Right ventricle myocardium inferior (tissue), 1 donor: ENCODE results near the gene MTFP1. TPM values are rescaled to one million over a fixed set of nuclear protein-coding genes. Genes with fewer than 3 reads are reported as not detected.
"Not testable (repeated sequence)": the region's sequence is repeated elsewhere in the genome, so short reads cannot be mapped to it uniquely, and the experiment has no call there.

Experiments used
- ATAC-seq: fragments of 200-7000 bp; cut with Tn5 transposase; one replicate; pipeline ENCODE4 v1.9.1; 2020; ENCODE audit warnings: mild to moderate bottlenecking, moderate library complexity
- DNase-seq: peaks from one replicate; pipeline ENCODE4 v3.0.0; 2021; ENCODE audit errors: missing footprints
- intact Hi-C: fragments of 100-400 bp; cut with DNase I; formaldehyde crosslinking; loops from one replicate; pipeline ENCODE4 v1.11.0; 2022
- total RNA-seq: library from RNA; stranded (reverse); fragmentation: NEBNext Ultra II Directional; extraction: Animal tissue kit (Norgen Biotek cat#: 25700); gene quantifications from one replicate; pipeline ENCODE4 v1.2.1, GENCODE V29; 2021
- donor health status: DM: no; HTN: yes; CAD: no; lungs with severe emphysema.

The MTFP1 gene
- total RNA-seq, 1 donor from 2014 or later, result 18.2 TPM

GRCh38 chr22:30398685-30399680 lies 26.6 kb upstream of the MTFP1 start:
- no peak for ATAC-seq
- intact Hi-C loops, result loop anchor here (10.0 kb wide), 1 partner anchor 356 kb away; no protein-coding TSS in a partner anchor
- DNase-seq, result no peak

GRCh38 chr22:30399718-30400117 lies 25.9 kb upstream of the MTFP1 start:
- intact Hi-C loops, result loop anchor here (10.0 kb wide), 1 partner anchor 355 kb away; no protein-coding TSS in a partner anchor
- DNase-seq, result no peak
- no peak for ATAC-seq

DNA sequence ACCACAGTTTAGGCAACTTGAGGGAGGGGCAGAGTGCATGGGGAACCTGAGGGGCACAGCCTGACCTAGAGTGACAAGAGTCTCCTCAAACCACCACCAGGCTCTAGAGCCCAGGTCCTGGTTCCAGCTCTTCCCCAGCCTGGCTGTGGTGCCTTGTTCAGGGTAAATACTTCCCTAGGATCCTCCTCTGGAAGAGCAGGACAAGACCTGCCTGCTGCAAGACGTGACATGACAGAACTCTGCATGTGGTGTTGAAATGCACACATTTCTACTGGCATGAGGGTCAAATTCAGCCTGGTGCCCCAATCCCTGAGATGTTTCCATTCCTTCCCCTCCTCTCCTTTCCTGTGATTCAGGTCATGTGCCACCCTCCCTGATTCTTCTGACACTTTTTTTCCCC lies 25.4 kb upstream of the MTFP1 start:
- intact Hi-C loops, result no loop called here
- DNase-seq (no peak), ATAC-seq (no peak)

DNA sequence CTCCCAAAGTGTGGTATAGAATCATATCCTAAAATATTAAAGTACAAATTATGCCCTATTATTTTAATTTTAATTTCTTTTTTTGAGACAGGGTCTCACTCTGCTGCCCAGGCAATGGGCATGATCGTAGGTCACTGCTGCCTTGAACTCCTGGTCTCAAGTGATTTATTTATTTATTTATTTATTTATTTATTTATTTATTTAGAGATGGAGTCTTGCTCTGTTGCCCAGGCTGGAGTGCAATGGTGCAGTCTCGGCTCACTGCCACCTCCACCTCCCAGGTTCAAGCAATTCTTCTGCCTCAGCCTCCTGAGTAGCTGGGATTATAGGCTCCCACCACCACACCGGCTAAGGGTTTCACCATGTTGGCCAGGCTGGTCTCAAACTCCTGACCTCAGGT lies 24.5 kb upstream of the MTFP1 start:
- ATAC-seq, intact Hi-C loops, DNase-seq: not testable (repeated sequence)

DNA sequence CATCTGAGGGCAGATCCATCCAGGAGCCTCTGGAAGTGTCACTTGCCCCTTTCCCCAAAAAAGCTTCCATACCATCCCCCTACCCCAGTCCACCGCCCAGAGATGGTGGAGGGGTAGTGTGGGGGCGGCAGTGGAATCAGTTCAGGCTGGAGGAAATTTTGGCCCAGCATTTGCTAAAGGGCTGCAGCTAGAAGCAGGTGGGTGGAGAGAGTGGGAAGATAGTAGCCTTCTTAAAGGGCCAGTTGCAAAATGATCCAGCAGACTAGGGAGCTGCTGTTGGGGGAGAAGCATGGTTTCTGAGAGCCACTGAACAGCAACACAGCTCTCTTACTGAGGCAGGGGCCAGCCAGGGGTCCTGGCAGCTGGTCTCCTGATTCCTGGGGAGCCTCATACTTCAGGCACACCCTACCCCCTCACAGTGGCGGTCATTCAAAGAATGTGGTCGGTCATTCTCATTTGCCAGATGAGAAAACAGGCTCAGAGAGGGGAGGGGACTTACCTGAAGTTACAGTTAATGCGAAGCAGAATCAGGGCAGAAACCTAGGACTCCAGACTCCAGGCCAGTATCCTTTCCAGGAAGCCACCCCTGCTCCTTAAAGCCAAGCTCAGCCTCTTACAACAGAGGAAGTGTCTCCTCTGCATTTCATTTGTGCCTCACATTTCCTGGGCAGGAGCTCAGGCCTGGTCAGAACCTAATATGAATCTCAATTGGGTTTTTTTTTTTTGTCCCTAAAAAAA lies 23.4 kb upstream of the MTFP1 start:
- DNase-seq, result no peak
- no peak for ATAC-seq
- intact Hi-C loops, result no loop called here

DNA sequence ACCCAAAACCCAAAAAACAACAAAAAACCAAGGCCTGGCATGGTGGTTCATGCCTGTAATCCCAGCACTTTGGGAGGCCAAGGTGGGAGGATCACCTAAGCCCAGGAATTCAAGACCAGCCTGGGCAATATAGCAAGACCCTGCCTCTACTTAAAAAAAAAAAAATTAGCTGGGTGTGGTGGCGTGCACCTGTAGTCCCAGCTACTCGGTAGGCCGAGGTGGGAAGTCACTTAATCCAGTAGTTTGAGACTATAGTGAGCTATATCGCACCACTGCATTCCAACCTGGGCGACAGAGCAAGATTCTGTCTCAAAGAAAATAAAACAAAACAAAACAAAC lies 22.8 kb upstream of the MTFP1 start:
- DNase-seq, ATAC-seq, intact Hi-C loops: not testable (repeated sequence)

DNA sequence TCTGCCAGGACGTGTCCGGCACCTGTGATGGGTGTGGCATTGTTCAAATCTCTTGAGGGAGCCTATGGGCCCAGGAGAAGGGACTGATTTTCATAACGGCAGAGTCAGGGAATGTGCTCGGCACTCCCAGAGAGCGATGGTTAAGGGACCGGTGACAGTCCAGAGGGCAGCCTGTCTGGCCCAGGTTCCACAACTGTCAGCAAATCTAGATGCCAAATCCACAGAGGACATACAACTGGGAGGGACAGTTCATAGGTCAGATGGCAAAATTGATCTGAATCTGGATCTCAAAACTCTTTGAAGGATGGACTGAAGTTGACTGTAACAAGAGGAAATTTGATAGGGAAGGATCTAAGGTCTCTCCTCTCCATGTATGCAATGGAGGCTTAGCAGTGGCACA lies 21.3 kb upstream of the MTFP1 start:
- intact Hi-C loops, result no loop called here
- ATAC-seq, result no peak

GRCh38 chr22:30405731-30406130 lies 19.8 kb upstream of the MTFP1 start:
- no peak for ATAC-seq
- DNase-seq, result no peak
- intact Hi-C loops, result no loop called here

More for the DNA sequence above, 21.3 kb upstream of the MTFP1 start:
- no peak for DNase-seq

DNA sequence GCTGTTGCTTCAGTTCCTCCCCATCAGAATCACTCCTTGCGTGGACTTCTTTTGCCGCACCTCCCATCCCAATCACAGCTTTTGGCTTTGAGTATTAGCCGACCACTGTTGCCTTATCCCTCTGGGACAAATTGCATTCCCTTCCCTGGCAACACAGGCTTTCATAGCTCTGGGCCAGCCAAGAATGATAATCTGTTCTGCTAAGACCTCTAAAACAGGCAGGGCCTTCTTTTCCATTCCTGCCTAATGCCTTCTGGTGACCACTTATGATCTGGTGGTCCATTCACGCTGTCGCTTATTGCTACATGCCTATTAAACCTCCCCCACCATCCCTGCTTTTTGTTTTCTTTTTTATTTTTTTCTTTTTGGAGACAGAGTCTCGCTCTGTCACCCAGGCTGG lies 19.2 kb upstream of the MTFP1 start:
- intact Hi-C loops, result no loop called here
- no peak for DNase-seq
- ATAC-seq, result no peak

- DNase-seq (no peak), ATAC-seq (no peak)
- intact Hi-C loops, result no loop called here
Observed at GRCh38 chr22:30408388-30409102, 17.0 kb upstream of the MTFP1 start.

- no peak for DNase-seq
- intact Hi-C loops, result no loop called here
Observed at GRCh38 chr22:30411780-30412179, 13.8 kb upstream of the MTFP1 start.

GRCh38 chr22:30413001-30413400 lies 12.6 kb upstream of the MTFP1 start:
- intact Hi-C loops, result no loop called here
- ATAC-seq (no peak), DNase-seq (no peak)

More at GRCh38 chr22:30411780-30412179, 13.8 kb upstream of the MTFP1 start:
- ATAC-seq, result no peak

DNA sequence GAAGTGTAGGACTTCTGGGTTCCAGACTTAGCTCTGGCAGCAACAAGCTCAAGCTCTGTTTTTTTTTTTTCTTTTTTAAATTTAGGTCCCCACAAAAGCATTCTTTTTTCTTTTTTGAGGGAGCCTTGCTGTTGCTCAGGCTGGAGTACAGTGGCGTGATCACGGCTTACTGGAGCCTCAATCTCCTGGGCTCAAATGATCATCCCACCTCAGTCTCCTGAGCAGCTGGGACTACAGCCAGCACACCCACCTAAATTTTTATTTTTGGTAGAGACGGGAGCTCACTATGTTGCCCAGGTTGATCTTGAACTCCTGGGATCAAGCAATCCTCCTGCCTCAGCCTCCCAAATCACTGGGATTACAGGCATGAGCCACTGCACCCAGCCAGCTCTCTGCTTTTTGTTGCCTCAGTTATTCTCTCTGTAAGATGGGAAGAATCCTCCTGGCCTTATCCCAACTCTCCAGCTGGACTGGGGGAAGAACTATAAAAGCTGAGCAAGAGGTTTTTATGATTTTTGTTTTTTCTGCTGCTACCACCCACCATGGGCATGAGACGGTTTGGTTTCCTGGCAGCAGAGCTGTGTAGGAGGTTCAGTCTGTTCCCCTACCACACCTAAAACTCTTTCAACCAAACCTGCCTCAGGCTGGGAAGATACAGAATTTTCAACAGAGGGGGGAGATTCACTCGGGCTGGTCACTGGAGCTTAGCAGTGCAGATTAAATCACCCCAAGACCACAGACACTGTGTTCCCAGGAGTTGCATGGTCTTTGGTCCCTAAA lies 11.6 kb upstream of the MTFP1 start:
- DNase-seq (no peak), ATAC-seq (no peak)
- intact Hi-C loops, result no loop called here

DNA sequence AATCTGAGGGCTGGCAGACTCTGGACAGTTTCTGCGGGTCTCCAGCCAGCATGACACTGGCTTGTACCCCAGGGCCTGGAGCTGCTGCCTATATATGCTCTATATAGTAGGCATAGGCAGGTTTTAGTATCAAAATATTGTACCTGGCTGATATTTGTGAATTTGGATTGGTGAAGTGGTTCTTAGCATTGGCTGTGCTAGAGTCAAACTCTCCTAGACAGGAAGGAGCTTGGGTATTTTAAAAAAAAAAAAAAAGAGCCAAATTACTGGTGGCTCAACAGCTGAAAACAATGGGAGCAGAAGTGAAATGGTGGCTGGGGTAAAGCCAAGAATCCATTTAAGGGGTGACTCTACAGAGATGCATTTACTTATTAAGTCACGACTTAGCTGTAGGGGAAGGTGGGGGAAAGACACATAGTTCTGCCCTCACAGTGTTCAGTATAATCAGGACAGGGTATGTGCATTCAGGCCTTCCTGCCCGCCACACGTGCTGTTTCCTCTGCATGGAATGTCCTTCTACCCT lies 11.0 kb upstream of the MTFP1 start:
- ATAC-seq (no peak), DNase-seq (no peak)
- intact Hi-C loops, result no loop called here

- ATAC-seq (no peak), DNase-seq (no peak)
- intact Hi-C loops, result no loop called here
Observed at GRCh38 chr22:30416403-30416802, 9.2 kb upstream of the MTFP1 start.

- intact Hi-C loops, result no loop called here
- DNase-seq (no peak), ATAC-seq (no peak)
Observed at GRCh38 chr22:30416837-30417236, 8.7 kb upstream of the MTFP1 start.

DNA sequence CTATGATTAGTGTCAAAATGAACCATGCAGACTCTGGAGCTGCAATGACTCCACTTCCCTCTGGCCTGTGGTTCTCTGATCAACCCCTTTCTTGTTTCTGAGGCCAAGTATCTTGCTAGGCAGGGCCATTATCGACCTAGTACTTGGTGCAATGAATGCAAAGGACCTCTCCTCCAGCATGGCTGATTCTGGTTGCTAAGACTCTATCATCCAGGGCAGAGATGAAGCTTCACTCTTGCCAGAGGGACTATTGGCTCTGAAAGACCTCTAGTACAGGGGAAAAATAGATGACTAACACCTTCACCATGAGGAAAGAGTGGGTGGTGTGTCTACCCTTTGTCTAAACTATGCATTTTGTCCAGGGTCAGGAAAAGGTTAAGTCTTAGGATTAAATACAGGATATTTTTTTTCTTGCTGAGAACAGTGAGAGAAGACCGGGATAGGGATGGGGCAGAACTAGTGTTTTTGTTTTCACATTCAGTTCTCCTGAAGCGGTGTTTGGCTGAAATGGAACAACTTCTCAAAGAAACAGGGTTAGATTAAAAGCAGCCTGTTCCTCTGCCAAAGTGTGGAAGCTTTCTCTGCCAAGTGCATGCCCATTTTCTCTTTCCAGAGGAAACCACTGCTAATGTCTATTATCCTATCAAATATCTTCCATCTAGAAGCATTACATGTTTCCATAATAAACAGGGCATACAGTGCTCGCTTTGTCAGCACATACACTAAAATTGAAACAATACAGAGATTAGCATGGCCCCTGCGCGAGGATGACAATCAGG lies 5.0 kb upstream of the MTFP1 start:
- DNase-seq (peak; percentile 17), ATAC-seq (no peak)
- intact Hi-C loops, result no loop called here
